GM12892 (cell line): Measurements from ENCODE around the gene ASB14. TPM values are rescaled to one million over a fixed set of nuclear protein-coding genes. Genes with fewer than 3 reads are reported as not detected.
"Not testable (repeated sequence)": the region's sequence is repeated elsewhere in the genome, so short reads cannot be mapped to it uniquely, and the experiment has no call there.

ENCODE experiments used
- DNase-seq: peaks from one replicate; pipeline ENCODE4 v3.0.0; 2011; ENCODE audit not compliant: insufficient read length
- FAIRE-seq: peaks from 2 replicates; lab custom pipeline; 2011; peaks lifted over from hg19 to GRCh38; lab: Jason Lieb, UNC
- POLR2A ChIP-seq: IDR thresholded peaks from 2 replicates; pipeline ENCODE4 v1.6.1; 2011; ENCODE audit warnings: low read depth, low read length, control low read depth
- POLR2AphosphoS5 ChIP-seq: IDR thresholded peaks from 2 replicates; pipeline ENCODE4 v1.6.1; 2011; ENCODE audit warnings: low read depth, low read length, control low read depth
- TAF1 ChIP-seq: IDR thresholded peaks from 2 replicates; pipeline ENCODE4 v1.6.1; 2011; ENCODE audit warnings: low read depth, mild to moderate bottlenecking, control low read depth, low read length, borderline replicate concordance
- polyA plus RNA-seq: library from polyadenylated mRNA; unstranded; fragments of >200 nt; gene quantifications from one replicate; pipeline ENCODE4 v1.2.1, GENCODE V29; 2012; ENCODE audit warnings: missing spikeins, inconsistent platforms; ENCODE audit not compliant: missing spikeins

Gene ASB14
- polyA plus RNA-seq: 1.0 TPM

DNA sequence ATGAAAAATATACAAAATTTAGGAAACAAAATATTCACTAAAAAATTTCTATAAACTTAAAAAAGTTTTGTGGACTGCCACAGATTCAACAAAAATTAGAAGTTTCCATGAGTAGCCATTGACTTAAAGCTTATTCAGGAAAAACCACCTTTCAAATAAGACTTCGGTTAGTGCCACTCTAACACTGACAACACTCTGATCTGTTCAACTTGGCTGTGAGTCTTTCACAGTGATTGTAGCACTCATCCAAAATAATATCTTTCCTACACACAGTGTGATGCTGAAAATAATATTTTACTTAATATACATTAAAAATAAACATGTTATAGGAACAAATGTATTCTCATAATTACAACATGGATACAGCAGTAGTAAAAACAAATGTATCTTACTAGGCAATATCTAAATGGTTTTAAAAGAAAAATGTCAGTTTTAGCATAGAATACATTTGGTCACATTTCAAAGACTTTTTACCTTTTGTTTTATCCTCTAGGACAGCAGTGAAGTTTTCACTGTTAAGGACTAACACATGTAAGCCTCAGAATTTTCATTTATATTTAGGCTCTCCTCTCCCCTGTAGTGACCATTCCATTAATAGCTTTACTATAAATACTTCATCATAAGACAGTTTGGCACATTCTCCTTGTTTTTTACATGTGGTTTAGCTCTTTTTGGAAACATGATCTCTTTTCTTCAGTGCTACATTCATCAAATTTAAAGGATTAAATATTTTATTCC lies at the start of gene ASB14:
Gene ASB14 (minus strand): TSS at position 527 of the 738 bp plus-strand sequence. CDS start 652 bp downstream, outside the sequence.
- FAIRE-seq: no peak
- TF ChIP-seq POLR2A (no peak), POLR2AphosphoS5 (no peak), TAF1 (no peak)
- no peak for DNase-seq

DNA sequence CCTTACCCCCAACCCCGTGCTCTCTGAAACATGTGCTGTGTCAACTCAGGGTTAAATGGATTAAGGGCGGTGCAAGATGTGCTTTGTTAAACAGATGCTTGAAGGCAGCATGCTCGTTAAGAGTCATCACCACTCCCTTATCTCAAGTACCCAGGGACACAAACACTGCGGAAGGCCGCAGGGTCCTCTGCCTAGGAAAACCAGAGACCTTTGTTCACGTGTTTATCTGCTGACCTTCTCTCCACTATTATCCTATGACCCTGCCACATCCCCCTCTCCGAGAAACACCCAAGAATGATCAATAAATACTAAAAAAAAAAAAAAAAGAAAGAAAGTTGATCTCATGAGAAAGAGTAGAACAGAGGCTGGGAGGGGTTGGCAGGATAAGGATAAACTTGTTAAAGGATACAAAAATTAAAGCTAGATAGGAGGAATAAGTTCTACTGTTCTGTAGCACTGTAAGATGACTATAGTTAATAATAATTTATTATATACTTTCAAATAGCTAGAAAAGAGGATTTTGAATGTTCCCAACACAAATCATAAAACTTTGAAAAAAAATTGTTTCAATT lies 46.7 kb upstream of the ASB14 start:
- not testable (repeated sequence) for DNase-seq, FAIRE-seq

DNA sequence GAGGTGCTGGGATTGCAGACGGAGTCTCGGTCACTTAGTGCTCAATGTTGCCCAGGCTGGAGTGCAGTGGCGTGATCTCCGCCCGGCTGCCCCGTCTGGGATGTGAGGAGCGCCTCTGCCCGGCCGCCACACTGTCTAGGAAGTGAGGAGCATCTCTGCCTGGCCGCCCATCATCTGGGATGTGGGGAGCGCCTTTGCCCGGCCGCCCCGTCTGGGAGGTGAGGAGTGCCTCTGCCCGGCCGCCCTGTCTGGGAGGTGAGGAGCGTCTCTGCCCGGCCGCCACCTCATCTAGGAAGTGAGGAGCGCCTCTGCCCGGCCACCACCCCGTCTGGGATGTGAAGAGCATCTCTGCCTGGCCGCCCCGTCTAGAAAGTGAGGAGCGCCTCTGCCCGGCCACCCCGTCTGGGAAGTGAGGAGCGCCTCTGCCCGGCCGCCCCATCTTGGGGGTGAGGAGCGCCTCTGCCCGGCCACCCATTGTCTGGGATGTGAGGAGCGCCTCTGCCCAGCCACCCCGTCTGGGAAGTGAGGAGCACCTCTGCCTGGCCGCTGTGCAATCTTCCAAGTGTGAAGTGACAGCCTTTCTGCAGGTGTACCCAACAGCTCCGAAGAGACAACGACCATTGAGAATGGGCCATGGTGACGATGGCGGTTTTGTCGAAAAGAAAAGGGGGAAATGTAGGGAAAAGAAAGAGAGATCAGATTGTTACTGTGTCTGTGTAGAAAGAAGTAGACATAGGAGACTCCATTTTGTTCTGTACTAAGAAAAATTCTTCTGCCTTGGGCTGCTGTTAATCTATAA lies 46.0 kb upstream of the ASB14 start:
- not testable (repeated sequence) for FAIRE-seq, DNase-seq

DNA sequence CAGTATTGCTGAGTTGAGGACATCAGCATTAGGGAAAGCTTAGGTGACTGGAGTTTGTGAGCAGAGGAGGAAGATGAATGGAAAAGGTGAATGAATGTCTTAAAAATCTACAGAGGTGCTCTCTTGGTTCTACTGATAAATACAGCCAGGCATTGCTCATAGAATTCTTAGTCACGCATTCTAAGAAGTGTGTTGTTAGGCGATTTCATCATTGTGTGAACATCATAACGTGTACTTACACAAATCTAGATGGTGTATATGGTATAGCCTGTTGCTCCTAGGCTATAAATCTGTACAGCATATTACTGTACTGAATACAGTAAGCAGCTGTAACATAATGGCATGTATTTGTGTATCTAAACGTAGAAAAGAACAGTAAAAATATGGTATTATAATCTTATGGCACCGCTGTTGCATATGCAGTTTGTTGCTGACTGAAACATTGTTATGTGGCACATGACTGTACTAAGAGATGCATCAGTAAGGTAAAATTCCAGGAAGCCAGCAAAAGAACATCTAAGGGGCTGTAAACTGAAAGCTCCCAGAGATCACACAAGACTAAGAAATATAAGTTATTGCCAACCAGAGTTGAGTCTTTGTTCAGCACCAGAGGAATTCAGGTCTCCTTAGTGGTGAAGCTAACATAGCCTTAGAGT lies 42.9 kb upstream of the ASB14 start:
- DNase-seq: no peak
- TF ChIP-seq TAF1 (no peak), POLR2AphosphoS5 (no peak), POLR2A (no peak)
- FAIRE-seq: no peak

DNA sequence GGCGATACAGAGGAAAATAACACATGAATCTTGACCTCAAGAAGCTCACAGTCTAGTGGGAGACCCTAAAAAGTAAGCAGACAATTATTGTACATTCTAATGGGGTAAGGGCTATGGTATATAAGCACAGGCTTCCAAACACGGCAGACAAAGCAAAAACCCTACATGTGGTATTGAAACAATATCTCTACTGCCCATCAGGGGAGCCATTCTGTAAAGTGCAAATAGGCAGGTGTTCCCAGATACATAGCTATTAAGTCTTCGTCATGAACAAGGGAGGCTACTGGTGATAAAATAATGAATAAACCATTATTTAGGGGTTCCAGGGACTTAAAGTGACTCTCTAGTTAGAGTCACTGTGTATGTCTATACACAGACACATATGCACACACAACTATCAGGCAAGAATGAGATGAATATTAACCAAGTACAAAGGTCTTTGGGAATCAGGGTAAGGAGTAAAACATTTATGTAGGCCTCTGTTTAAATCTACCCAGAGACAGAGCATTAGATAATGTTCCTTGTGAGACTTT lies 38.7 kb upstream of the ASB14 start:
- FAIRE-seq (no peak), DNase-seq (no peak)
- no peak for TF ChIP-seq TAF1
- TF ChIP-seq POLR2A: no peak
- no peak for TF ChIP-seq POLR2AphosphoS5

DNA sequence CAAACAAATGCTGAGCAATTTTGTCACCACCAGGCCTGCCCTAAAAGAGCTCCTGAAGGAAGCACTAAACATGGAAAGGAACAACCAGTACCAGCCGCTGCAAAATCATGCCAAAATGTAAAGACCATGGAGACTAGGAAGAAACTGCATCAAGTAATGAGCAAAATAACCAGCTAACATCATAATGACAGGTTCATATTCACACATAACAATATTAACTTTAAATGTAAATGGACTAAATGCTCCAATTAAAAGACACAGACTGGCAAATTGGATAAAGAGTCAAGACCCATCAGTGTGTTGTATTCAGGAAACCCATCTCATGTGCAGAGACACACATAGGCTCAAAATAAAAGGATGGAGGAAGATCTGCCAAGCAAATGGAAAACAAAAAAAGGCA lies 34.0 kb upstream of the ASB14 start:
- FAIRE-seq, DNase-seq: not testable (repeated sequence)

DNA sequence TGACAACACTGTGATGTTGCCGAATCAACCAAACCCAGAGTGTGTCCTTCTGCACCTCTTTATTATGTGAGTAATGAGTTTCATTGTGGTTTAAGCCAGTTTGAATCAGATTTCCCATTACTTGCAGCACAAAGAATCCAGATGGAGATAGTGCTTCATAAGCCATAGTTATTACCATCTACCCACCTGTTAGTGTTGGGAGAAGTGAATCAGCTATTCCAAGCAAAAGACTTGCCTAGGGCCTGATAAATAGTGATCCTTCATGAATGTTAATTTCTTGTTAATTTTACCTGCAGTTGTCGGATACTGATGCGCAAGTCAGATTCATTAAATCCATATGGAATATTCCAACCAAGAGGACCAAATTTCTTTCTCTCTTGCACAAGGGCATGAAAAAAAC lies 21.7 kb upstream of the ASB14 start:
- TF ChIP-seq POLR2AphosphoS5 (no peak), POLR2A (no peak), TAF1 (no peak)
- DNase-seq (no peak), FAIRE-seq (no peak)

DNA sequence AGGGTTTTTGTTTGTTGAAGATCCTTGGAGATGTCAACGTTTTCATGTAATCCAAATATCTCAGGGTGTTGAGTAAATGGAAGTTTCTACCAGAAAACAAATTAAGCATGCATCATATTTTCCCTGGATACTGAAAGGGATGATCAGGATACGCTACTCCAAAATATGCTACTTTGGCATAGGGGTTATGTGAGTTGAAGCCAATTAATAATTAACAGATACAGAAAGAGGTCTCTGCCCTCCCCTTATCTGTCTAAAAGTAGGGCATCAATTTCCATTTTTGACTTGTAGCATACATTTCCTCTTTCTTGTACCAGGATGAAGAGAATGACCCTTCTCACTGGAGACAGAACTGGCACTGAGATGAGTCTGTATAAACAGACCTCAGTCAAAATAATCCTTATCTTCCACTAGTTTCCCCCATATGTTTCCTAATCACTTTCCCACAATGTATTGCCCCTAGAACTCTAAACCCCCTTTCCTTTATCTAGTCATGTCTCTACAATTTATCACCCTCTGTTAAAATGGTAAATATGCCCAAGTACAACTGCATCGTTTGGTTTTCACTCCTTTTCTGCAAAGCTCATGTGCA lies 17.4 kb upstream of the ASB14 start:
- no peak for FAIRE-seq
- TF ChIP-seq POLR2AphosphoS5: no peak
- no peak for TF ChIP-seq POLR2A
- no peak for TF ChIP-seq TAF1
- no peak for DNase-seq

DNA sequence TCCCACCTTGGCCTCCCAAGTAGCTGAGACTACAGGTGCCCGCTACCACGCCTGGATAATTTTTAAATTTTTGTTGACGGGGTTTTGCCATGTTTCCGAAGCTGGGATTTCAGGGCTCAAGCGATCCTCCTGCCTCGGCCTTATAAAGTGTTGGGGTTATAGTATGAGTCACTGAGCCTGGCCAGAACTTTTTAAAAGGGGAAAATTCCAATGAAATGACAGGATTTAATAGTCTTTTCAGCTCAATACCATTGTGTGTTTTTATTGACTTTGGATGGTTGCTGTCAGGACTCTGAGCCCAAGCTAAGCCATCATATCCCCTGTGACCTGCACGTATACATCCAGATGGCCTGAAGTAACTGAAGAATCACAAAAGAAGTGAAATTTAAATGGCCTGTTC lies 11.0 kb upstream of the ASB14 start:
- not testable (repeated sequence) for FAIRE-seq, DNase-seq

DNA sequence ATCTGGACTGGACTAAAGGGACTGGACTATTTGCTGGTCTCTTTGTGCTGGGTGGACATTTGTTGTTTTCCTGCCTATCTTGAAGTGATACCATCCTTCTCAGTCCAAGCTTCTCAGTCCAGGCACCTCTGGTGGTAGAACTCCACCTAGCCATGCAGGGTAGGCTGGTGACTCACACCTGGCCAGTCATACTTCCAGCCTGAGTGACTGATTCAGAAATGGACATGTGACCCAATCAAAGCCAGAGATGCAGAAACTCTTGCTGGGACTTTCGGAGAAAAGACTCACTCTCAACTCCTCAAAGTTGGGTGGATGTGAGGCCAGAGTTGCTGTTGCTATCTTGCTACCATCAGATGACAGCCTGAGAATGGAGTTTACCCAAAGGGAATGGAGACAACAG lies 5.6 kb upstream of the ASB14 start:
- TF ChIP-seq POLR2A: no peak
- no peak for TF ChIP-seq POLR2AphosphoS5
- TF ChIP-seq TAF1: no peak
- FAIRE-seq: no peak
- DNase-seq: no peak

DNA sequence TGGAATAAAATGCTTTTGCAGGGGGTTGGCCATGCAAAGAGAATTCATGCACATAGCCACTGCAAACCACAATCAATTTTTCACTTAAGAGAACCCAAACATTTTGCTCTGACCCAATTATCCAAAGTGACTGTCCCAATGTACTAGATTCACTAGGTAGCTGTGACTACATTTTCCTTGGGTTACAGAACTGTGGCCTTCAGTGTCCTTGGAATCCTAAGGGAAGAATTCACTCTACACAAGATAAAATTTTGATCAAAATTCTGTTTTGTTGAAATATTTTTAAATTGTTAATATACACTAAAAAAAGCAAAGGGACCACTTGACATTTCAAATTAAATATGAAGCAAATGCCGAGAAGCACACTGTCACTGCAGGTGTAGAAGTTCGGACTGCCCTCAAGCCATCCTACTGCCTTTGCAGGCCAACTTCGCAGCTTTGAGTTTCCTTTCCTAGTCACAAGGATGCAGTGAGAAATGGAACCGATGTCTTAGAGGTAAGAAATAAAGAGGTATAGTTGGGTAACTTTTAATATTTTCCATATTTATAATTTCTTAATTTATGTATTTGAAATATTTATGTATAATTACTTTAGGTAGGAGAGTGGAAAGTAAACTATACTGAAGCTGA lies 527 bp upstream of the ASB14 start:
- no peak for DNase-seq
- no peak for FAIRE-seq
- no peak for TF ChIP-seq POLR2AphosphoS5

DNA sequence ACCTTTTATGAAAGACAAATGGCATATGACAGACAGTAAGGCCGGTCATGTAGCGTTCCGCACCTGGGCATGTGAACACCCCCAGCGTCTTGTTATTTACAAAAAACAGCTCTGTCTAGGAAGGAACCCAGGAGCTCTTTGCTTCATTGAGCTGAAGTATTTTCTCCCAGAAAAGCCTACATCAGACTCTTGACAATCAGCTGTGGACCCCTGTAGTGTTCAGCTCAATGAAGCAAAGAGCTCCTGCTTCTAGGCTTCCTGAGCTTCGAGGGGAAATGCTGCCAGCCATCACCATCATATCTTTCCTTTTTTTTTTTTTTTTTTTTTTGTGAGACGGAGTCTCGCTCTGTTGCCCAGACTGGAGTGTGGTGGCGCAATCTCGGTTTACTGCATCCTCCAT lies 4.1 kb downstream of the ASB14 start:
- FAIRE-seq (no peak), DNase-seq (no peak)
- no peak for TF ChIP-seq POLR2A
- TF ChIP-seq POLR2AphosphoS5: no peak
- no peak for TF ChIP-seq TAF1
